ENCODE results near the gene PPP1R27.

GRCh38 chr17:81831563-81831956, 3.3 kb downstream of the PPP1R27 start:
- TF ChIP-seq MAX (IDR thresholded peaks at IDR 0.05) (no peak), CTCF (IDR thresholded peaks at IDR 0.05) (no peak), POLR2A (IDR thresholded peaks at IDR 0.05; ENCODE audit: low read length) (no peak), REST (IDR thresholded peaks at IDR 0.05) (no peak), CBX2 (IDR thresholded peaks at IDR 0.05; ENCODE audit: borderline replicate concordance, low read depth) (no peak), MAFK (IDR thresholded peaks at IDR 0.05; ENCODE audit: partially characterized antibody) (no peak), BCL3 (IDR thresholded peaks at IDR 0.05) (no peak), TP53 (CRISPR knock-in tag; IDR thresholded peaks at IDR 0.05) (no peak), ESRRA (IDR thresholded peaks at IDR 0.05; ENCODE audit: borderline replicate concordance, low read length) (no peak), PBX3 (IDR thresholded peaks at IDR 0.05) (no peak), USF2 (IDR thresholded peaks at IDR 0.05) (no peak), BHLHE40 (IDR thresholded peaks at IDR 0.05; ENCODE audit: low read depth, low read length) (no peak)

All from A549 (cell line).